Upper lobe of right lung (tissue), 1 donor: ENCODE measurements around the gene SLC1A5. TPM values are rescaled to one million over a fixed set of nuclear protein-coding genes. Genes with fewer than 3 reads are reported as not detected.
"Not testable (repeated sequence)": the region's sequence is repeated elsewhere in the genome, so short reads cannot be mapped to it uniquely, and the experiment has no call there.

Experiments used
- ATAC-seq: fragments of 200-7000 bp; cut with Tn5 transposase; one replicate; pipeline ENCODE4 v1.9.1; 2020; ENCODE audit warnings: mild to moderate bottlenecking, moderate library complexity
- DNase-seq: peaks from one replicate; pipeline ENCODE4 v3.0.0-alpha.2; 2020
- H3K27ac ChIP-seq: fragments of 200-600 bp; one replicate; pipeline ENCODE4 v1.8.0; 2022
- H3K27me3 ChIP-seq: fragments of 200-600 bp; one replicate; pipeline ENCODE4 v1.8.0; 2022; ENCODE audit warnings: mild to moderate bottlenecking
- H3K36me3 ChIP-seq: fragments of 200-600 bp; one replicate; pipeline ENCODE4 v1.8.0; 2022
- H3K4me1 ChIP-seq: fragments of 200-600 bp; one replicate; pipeline ENCODE4 v1.8.0; 2022
- H3K4me3 ChIP-seq: fragments of 200-600 bp; one replicate; pipeline ENCODE4 v1.8.0; 2022; ENCODE audit warnings: mild to moderate bottlenecking
- H3K9me3 ChIP-seq: fragments of 200-600 bp; one replicate; pipeline ENCODE4 v1.8.0; 2022
- CTCF ChIP-seq: fragments of 200-600 bp; IDR thresholded peaks from one replicate; pipeline ENCODE4 v1.8.0; 2022; ENCODE audit warnings: antibody characterized with exemption
- intact Hi-C: fragments of 100-400 bp; cut with DNase I; formaldehyde crosslinking; loops from one replicate; pipeline ENCODE4 v1.11.0; 2022
- total RNA-seq: library from RNA; stranded (reverse); fragmentation: NEBNext Ultra II Directional; extraction: Animal tissue kit (Norgen Biotek cat#: 25700); gene quantifications from one replicate; pipeline ENCODE4 v1.2.1, GENCODE V29; 2021
- donor health status: DM: no; HTN: yes; CAD: no; lungs with severe emphysema.

SLC1A5 gene
- total RNA-seq, 1 donor from 2014 or later, result 133 TPM

GRCh38 chr19:46761418-46761831 is 27.0 kb downstream of the SLC1A5 start:
- Histone ChIP-seq H3K27me3 (no peaks in the 10 kb centered on the region), H3K4me1 (peaks cover 15% of the 10 kb centered on the region), H3K36me3 (no peaks in the 10 kb centered on the region), H3K9me3 (no peaks in the 10 kb centered on the region), H3K4me3 (no peak overlapping the region), H3K27ac (peak overlapping the region; percentile 36)
- TF ChIP-seq CTCF, result no peak
- ATAC-seq (no peak), DNase-seq (no peak)
- intact Hi-C loops, result no loop called here

GRCh38 chr19:46760897-46761296 is 27.5 kb downstream of the SLC1A5 start:
- peaks cover 15% of the 10 kb centered on the region for H3K4me1 ChIP-seq
- H3K36me3 ChIP-seq, H3K4me3 ChIP-seq, DNase-seq, H3K27me3 ChIP-seq, H3K9me3 ChIP-seq, intact Hi-C loops, ATAC-seq: not testable (repeated sequence)
- H3K27ac ChIP-seq, result peak overlapping the region; percentile 36

GRCh38 chr19:46760363-46760762 is 28.0 kb downstream of the SLC1A5 start:
- no peak for ATAC-seq
- H3K4me3 ChIP-seq, result no peak overlapping the region
- DNase-seq, result no peak
- no peaks in the 10 kb centered on the region for H3K27me3 ChIP-seq
- TF ChIP-seq CTCF, result no peak
- intact Hi-C loops, result no loop called here
- no peaks in the 10 kb centered on the region for H3K36me3 ChIP-seq
- no peaks in the 10 kb centered on the region for H3K9me3 ChIP-seq
- H3K27ac ChIP-seq, result no peak overlapping the region
- peaks cover 17% of the 10 kb centered on the region for H3K4me1 ChIP-seq

GRCh38 chr19:46759817-46760333 is 28.5 kb downstream of the SLC1A5 start:
- ATAC-seq (no peak), DNase-seq (no peak)
- Histone ChIP-seq H3K27ac (no peak overlapping the region), H3K9me3 (no peaks in the 10 kb centered on the region), H3K4me1 (peaks cover 18% of the 10 kb centered on the region), H3K4me3 (no peak overlapping the region), H3K27me3 (no peaks in the 10 kb centered on the region), H3K36me3 (no peaks in the 10 kb centered on the region)
- intact Hi-C loops, result loop anchor here (5.0 kb wide), 1 partner anchor 82 kb away; no protein-coding TSS in a partner anchor
- TF ChIP-seq CTCF, result no peak

GRCh38 chr19:46759206-46759605 is 29.2 kb downstream of the SLC1A5 start:
- intact Hi-C loops, result loop anchor here (5.0 kb wide), 1 partner anchor 83 kb away; no protein-coding TSS in a partner anchor
- Histone ChIP-seq H3K27ac (no peak overlapping the region), H3K4me1 (peaks cover 18% of the 10 kb centered on the region), H3K27me3 (no peaks in the 10 kb centered on the region), H3K36me3 (no peaks in the 10 kb centered on the region), H3K4me3 (no peak overlapping the region), H3K9me3 (no peaks in the 10 kb centered on the region)
- ATAC-seq, result no peak
- no peak for DNase-seq
- no peak for TF ChIP-seq CTCF

GRCh38 chr19:46756544-46756888 is 31.9 kb downstream of the SLC1A5 start:
- H3K27me3 ChIP-seq, result no peaks in the 10 kb centered on the region
- no peaks in the 10 kb centered on the region for H3K9me3 ChIP-seq
- peaks cover 18% of the 10 kb centered on the region for H3K4me1 ChIP-seq
- ATAC-seq (no peak), DNase-seq (no peak)
- intact Hi-C loops, result loop anchor here (5.0 kb wide), 1 partner anchor 86 kb away; no protein-coding TSS in a partner anchor
- TF ChIP-seq CTCF, result no peak
- H3K4me3 ChIP-seq, result no peak overlapping the region
- no peaks in the 10 kb centered on the region for H3K36me3 ChIP-seq
- H3K27ac ChIP-seq, result no peak overlapping the region
